HepG2 (cell line): ENCODE data around the gene SEC14L5. TPM values are rescaled to one million over a fixed set of nuclear protein-coding genes. Genes with fewer than 3 reads are reported as not detected.

Experiments
- FOXA3 ChIP-seq: IDR thresholded peaks from 2 replicates; pipeline ENCODE4 v1.6.1; 2016; ENCODE audit warnings: missing genetic modification reagents, missing compliant biosample characterization
- HDAC6 ChIP-seq: fragments of 200-600 bp; sonication (generic); IDR thresholded peaks from 2 replicates; pipeline ENCODE4 v1.7.0; 2017; ENCODE audit warnings: mild to moderate bottlenecking, antibody characterized with exemption, low read length, low read depth
- HOXA3 ChIP-seq: sonication (generic); formaldehyde crosslinking; IDR thresholded peaks from 2 replicates; pipeline ENCODE4 v1.5.0; 2020; ENCODE audit warnings: missing genetic modification reagents
- IRF2 ChIP-seq: IDR thresholded peaks from 2 replicates; pipeline ENCODE4 v1.6.1; 2018; ENCODE audit warnings: missing genetic modification reagents, missing compliant biosample characterization
- MAZ ChIP-seq, 2 experiments: sonication (generic) in 1 of 2; formaldehyde crosslinking in 1 of 2; IDR thresholded peaks; 2 replicates each; pipeline versions ENCODE4 v1.5.0 to v1.6.1; 2012 to 2020; ENCODE audit warnings: low read depth in 2 of 2, mild to moderate bottlenecking in 2 of 2, borderline replicate concordance in 1 of 2, improper control_type of control experiment in 1 of 2, low read length in 1 of 2, missing genetic modification reagents in 1 of 2, moderate library complexity in 1 of 2
- MED13 ChIP-seq: sonication (generic); formaldehyde crosslinking; IDR thresholded peaks from 2 replicates; pipeline ENCODE4 v1.5.0; 2020; ENCODE audit warnings: missing genetic modification reagents
- MEF2D ChIP-seq: sonication (generic); formaldehyde crosslinking; IDR thresholded peaks from 2 replicates; pipeline ENCODE4 v1.5.1; 2020; ENCODE audit warnings: mild to moderate bottlenecking, missing genetic modification reagents
- RAD21 ChIP-seq: fragments of 450-650 bp; formaldehyde crosslinking; IDR thresholded peaks from 2 replicates; pipeline ENCODE4 v1.5.0; 2020; ENCODE audit warnings: mild to moderate bottlenecking
- SOX6 ChIP-seq, 2 experiments: fragments of 450-650 bp in 1 of 2; sonication (generic) in 1 of 2; formaldehyde crosslinking in 1 of 2; IDR thresholded peaks; 2 replicates each; pipeline versions ENCODE4 v1.4.0 to v1.6.1; 2017 to 2020; ENCODE audit warnings: antibody characterized with exemption in 1 of 2, mild to moderate bottlenecking in 1 of 2, missing genetic modification reagents in 1 of 2
- TFAP4 ChIP-seq: sonication (generic); IDR thresholded peaks from 2 replicates; pipeline ENCODE4 v1.6.1; 2016; ENCODE audit warnings: low read depth, borderline replicate concordance
- THRA ChIP-seq: sonication (generic); formaldehyde crosslinking; IDR thresholded peaks from 2 replicates; pipeline ENCODE4 v1.4.0; 2020; ENCODE audit warnings: missing genetic modification reagents, borderline replicate concordance
- ZBTB7B ChIP-seq: sonication (generic); formaldehyde crosslinking; IDR thresholded peaks from 2 replicates; pipeline ENCODE4 v1.4.0; 2020; ENCODE audit warnings: missing genetic modification reagents
- ZFAT ChIP-seq: sonication (generic); formaldehyde crosslinking; conservative IDR thresholded peaks from 2 replicates; pipeline ENCODE4 v1.8.1; 2023; ENCODE audit warnings: missing genetic modification reagents, inconsistent platforms
- ZFP90 ChIP-seq: sonication (generic); formaldehyde crosslinking; IDR thresholded peaks from 2 replicates; pipeline ENCODE4 v1.8.0; 2022; ENCODE audit warnings: missing genetic modification reagents, mild to moderate bottlenecking, inconsistent platforms, borderline replicate concordance
- ZFX ChIP-seq: sonication (generic); formaldehyde crosslinking; IDR thresholded peaks from 2 replicates; pipeline ENCODE4 v1.4.0; 2020; ENCODE audit warnings: mild to moderate bottlenecking, low read depth, missing genetic modification reagents, moderate library complexity
- ZNF121 ChIP-seq: sonication (generic); formaldehyde crosslinking; IDR thresholded peaks from 2 replicates; pipeline ENCODE4 v1.5.0; 2020; ENCODE audit warnings: mild to moderate bottlenecking, missing genetic modification reagents
- ZNF317 ChIP-seq: sonication (generic); formaldehyde crosslinking; IDR thresholded peaks from 2 replicates; pipeline ENCODE4 v1.5.0; 2020; ENCODE audit warnings: mild to moderate bottlenecking, missing genetic modification reagents
- polyA plus RNA-seq, 8 experiments: library from polyadenylated mRNA; depleted of rRNA in 3 of 8; stranded (reverse) in 7 of 8; unstranded in 1 of 8; fragments of >200 nt; fragmentation: Illumina TruSeq in 4 of 8; extraction: Trizol in 4 of 8; gene quantifications; 2 replicates each; pipeline versions ENCODE4 v1.2.1 to v1.2.3, GENCODE V29; 2011 to 2016; ENCODE audit warnings: low read depth in 4 of 8, missing spikeins in 1 of 8, mixed read lengths in 1 of 8; ENCODE audit not compliant: insufficient read depth in 1 of 8
- total RNA-seq, 5 experiments: library from RNA; depleted of rRNA; stranded (reverse); fragments of >200 nt; fragmentation: Illumina TruSeq; extraction: Trizol; gene quantifications; 2 replicates each; pipeline ENCODE4 v1.2.3, GENCODE V29; 2016; ENCODE audit warnings: low read depth in 1 of 5
- TF ChIP-seq, protein P1 (sequence below): sonication (generic); formaldehyde crosslinking; IDR thresholded peaks from 2 replicates; pipeline ENCODE4 v1.9.0; 2021; ENCODE audit warnings: missing genetic modification reagents, borderline replicate concordance
- TF ChIP-seq, protein P2 (sequence below): sonication (generic); formaldehyde crosslinking; IDR thresholded peaks from 2 replicates; pipeline ENCODE4 v1.4.0; 2020; ENCODE audit warnings: missing genetic modification reagents

Gene SEC14L5
- total and polyA plus RNA-seq, 2 of the 13 experiments (the other 11 are each of a cell fraction or from before 2014, with no cell fraction given) = 0.40 to 0.42 TPM

GRCh38 chr16:5056352-5056751 is 98.2 kb downstream of the SEC14L5 start (continued):
- peak; percentile 20; the same call in 1 of the 2 replicates for TF ChIP-seq THRA (CRISPR knock-in tag)
- peak; percentile 54; the same call in 1 of the 2 replicates for TF ChIP-seq HOXA3
- 0 out of 2 replicates have a peak, but pooled peaks have one; percentile 41 for TF ChIP-seq ZFAT (CRISPR knock-in tag)
- 0 out of 2 replicates have a peak, but pooled peaks have one; percentile 25 for TF ChIP-seq MED13
- TF ChIP-seq IRF2 = peak; percentile 30; the same call in 1 of the 2 replicates
- 0 out of 2 replicates have a peak, but pooled peaks have one; percentile 41 for TF ChIP-seq ZFP90 (CRISPR knock-in tag)
- peak; percentile 39 for TF ChIP-seq ZFX (CRISPR knock-in tag)
- peak; percentile 56 for TF ChIP-seq MAZ (IDR thresholded peaks at IDR 0.05; ENCODE audit: borderline replicate concordance, low read depth, low read length)
- TF ChIP-seq MAZ (CRISPR knock-in tag; IDR thresholded peaks at IDR 0.05; ENCODE audit: low read depth) = peak; percentile 23; the same call in 1 of the 2 replicates
- TF ChIP-seq SOX6 (IDR thresholded peaks at IDR 0.05) = no peak
- TF ChIP-seq SOX6 (CRISPR knock-in tag; IDR thresholded peaks at IDR 0.05) = no peak
- peak; percentile 22; the same call in 1 of the 2 replicates for TF ChIP-seq FOXA3 (CRISPR knock-in tag)
- 0 out of 2 replicates have a peak, but pooled peaks have one; percentile 35 for TF ChIP-seq MEF2D (CRISPR knock-in tag)
- TF ChIP-seq, protein P1, sequence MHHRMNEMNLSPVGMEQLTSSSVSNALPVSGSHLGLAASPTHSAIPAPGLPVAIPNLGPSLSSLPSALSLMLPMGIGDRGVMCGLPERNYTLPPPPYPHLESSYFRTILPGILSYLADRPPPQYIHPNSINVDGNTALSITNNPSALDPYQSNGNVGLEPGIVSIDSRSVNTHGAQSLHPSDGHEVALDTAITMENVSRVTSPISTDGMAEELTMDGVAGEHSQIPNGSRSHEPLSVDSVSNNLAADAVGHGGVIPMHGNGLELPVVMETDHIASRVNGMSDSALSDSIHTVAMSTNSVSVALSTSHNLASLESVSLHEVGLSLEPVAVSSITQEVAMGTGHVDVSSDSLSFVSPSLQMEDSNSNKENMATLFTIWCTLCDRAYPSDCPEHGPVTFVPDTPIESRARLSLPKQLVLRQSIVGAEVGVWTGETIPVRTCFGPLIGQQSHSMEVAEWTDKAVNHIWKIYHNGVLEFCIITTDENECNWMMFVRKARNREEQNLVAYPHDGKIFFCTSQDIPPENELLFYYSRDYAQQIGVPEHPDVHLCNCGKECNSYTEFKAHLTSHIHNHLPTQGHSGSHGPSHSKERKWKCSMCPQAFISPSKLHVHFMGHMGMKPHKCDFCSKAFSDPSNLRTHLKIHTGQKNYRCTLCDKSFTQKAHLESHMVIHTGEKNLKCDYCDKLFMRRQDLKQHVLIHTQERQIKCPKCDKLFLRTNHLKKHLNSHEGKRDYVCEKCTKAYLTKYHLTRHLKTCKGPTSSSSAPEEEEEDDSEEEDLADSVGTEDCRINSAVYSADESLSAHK (CRISPR knock-in tag) = no peak
- peak; percentile 87 for TF ChIP-seq RAD21
- TF ChIP-seq HDAC6 = no peak
- TF ChIP-seq, protein P2, sequence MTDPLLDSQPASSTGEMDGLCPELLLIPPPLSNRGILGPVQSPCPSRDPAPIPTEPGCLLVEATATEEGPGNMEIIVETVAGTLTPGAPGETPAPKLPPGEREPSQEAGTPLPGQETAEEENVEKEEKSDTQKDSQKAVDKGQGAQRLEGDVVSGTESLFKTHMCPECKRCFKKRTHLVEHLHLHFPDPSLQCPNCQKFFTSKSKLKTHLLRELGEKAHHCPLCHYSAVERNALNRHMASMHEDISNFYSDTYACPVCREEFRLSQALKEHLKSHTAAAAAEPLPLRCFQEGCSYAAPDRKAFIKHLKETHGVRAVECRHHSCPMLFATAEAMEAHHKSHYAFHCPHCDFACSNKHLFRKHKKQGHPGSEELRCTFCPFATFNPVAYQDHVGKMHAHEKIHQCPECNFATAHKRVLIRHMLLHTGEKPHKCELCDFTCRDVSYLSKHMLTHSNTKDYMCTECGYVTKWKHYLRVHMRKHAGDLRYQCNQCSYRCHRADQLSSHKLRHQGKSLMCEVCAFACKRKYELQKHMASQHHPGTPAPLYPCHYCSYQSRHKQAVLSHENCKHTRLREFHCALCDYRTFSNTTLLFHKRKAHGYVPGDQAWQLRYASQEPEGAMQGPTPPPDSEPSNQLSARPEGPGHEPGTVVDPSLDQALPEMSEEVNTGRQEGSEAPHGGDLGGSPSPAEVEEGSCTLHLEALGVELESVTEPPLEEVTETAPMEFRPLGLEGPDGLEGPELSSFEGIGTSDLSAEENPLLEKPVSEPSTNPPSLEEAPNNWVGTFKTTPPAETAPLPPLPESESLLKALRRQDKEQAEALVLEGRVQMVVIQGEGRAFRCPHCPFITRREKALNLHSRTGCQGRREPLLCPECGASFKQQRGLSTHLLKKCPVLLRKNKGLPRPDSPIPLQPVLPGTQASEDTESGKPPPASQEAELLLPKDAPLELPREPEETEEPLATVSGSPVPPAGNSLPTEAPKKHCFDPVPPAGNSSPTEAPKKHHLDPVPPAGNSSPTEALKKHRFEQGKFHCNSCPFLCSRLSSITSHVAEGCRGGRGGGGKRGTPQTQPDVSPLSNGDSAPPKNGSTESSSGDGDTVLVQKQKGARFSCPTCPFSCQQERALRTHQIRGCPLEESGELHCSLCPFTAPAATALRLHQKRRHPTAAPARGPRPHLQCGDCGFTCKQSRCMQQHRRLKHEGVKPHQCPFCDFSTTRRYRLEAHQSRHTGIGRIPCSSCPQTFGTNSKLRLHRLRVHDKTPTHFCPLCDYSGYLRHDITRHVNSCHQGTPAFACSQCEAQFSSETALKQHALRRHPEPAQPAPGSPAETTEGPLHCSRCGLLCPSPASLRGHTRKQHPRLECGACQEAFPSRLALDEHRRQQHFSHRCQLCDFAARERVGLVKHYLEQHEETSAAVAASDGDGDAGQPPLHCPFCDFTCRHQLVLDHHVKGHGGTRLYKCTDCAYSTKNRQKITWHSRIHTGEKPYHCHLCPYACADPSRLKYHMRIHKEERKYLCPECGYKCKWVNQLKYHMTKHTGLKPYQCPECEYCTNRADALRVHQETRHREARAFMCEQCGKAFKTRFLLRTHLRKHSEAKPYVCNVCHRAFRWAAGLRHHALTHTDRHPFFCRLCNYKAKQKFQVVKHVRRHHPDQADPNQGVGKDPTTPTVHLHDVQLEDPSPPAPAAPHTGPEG (CRISPR knock-in tag) = 0 out of 2 replicates have a peak, but pooled peaks have one; percentile 60
- peak; percentile 62; the same call in 1 of the 2 replicates for TF ChIP-seq TFAP4
- TF ChIP-seq ZNF317 (CRISPR knock-in tag) = no peak
- no peak for TF ChIP-seq ZNF121 (CRISPR knock-in tag)
- TF ChIP-seq ZBTB7B (CRISPR knock-in tag) = peak; percentile 34; the same call in 1 of the 2 replicates
